IMR-90 (cell line): ENCODE data around the gene PDE6B.

Source experiments
- CEBPB ChIP-seq: IDR thresholded peaks from 2 replicates; pipeline ENCODE4 v1.6.1; 2012; ENCODE audit warnings: low read depth, low read length, improper control_type of control experiment
- CTCF ChIP-seq: conservative IDR thresholded peaks from 2 replicates; pipeline ENCODE4 v1.5.1; 2012; ENCODE audit warnings: mild to moderate bottlenecking, low read depth, low read length, improper control_type of control experiment
- POLR2A ChIP-seq: IDR thresholded peaks from 2 replicates; pipeline ENCODE4 v1.6.1; 2012; ENCODE audit warnings: mild to moderate bottlenecking, low read depth, low read length

- TF ChIP-seq CTCF (no peak), POLR2A (no peak), CEBPB (no peak)
Measured at GRCh38 chr4:635851-636627, 10.7 kb downstream of the PDE6B start.
